Keratinocyte (primary cell): ENCODE data around the gene ABCA3.

Experiments
- EZH2 ChIP-seq: IDR thresholded peaks from one replicate; pipeline ENCODE4 v1.6.1; 2012; ENCODE audit warnings: inconsistent platforms, mild to moderate bottlenecking, low read length, moderate library complexity
- TF ChIP-seq, protein P1 (sequence below), 3 experiments: IDR thresholded peaks in 1 of 3; conservative IDR thresholded peaks in 1 of 3; optimal IDR thresholded peaks in 1 of 3; 2 replicates in 2 of 3; 3 replicates in 1 of 3; pipeline versions ENCODE3 to v1.5.1; 2011; ENCODE audit warnings: low read length in 3 of 3, mild to moderate bottlenecking in 3 of 3, moderate library complexity in 2 of 3, control low read depth in 1 of 3, inconsistent platforms in 1 of 3; ENCODE audit not compliant: insufficient read depth in 2 of 3; ENCODE audit errors: extremely low read depth in 1 of 3

DNA sequence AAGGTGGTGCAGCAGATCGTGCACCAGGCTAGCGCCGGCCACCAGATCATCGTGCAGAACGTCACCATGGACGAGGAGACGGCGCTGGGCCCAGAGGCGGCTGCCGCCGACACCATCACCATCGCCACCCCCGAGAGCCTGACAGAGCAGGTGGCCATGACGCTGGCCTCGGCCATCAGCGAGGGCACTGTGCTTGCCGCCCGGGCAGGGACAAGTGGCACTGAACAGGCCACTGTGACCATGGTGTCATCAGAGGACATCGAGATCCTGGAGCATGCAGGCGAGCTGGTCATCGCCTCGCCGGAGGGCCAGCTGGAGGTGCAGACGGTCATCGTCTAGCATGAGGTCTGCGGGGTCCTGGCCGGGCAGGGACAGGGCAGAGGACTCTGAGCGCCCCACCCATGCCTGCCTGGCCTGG is 105.3 kb downstream of the ABCA3 start:
- TF ChIP-seq, protein P1, sequence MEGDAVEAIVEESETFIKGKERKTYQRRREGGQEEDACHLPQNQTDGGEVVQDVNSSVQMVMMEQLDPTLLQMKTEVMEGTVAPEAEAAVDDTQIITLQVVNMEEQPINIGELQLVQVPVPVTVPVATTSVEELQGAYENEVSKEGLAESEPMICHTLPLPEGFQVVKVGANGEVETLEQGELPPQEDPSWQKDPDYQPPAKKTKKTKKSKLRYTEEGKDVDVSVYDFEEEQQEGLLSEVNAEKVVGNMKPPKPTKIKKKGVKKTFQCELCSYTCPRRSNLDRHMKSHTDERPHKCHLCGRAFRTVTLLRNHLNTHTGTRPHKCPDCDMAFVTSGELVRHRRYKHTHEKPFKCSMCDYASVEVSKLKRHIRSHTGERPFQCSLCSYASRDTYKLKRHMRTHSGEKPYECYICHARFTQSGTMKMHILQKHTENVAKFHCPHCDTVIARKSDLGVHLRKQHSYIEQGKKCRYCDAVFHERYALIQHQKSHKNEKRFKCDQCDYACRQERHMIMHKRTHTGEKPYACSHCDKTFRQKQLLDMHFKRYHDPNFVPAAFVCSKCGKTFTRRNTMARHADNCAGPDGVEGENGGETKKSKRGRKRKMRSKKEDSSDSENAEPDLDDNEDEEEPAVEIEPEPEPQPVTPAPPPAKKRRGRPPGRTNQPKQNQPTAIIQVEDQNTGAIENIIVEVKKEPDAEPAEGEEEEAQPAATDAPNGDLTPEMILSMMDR (optimal IDR thresholded peaks at IDR 0.05 in 1 of 3, IDR thresholded peaks at IDR 0.05 in 1 of 3, conservative IDR thresholded peaks at IDR 0.05 in 1 of 3; ENCODE audit: extremely low read depth in 1 of 3, insufficient read depth in 2 of 3, low read length in 3 of 3), result no peak
- TF ChIP-seq EZH2, result no peak
